HepG2 (cell line): ENCODE results near the gene SLU7. TPM values are rescaled to one million over a fixed set of nuclear protein-coding genes. Genes with fewer than 3 reads are reported as not detected.
A peak's percentile ranks its signal among the peaks of the same experiment; 100 is the strongest.

Source experiments
- ARNT ChIP-seq: fragments of 450-650 bp; IDR thresholded peaks from 2 replicates; pipeline ENCODE4 v1.6.1; 2017
- ATF4 ChIP-seq, 2 experiments: fragments of 450-650 bp in 1 of 2; sonication (generic) in 1 of 2; formaldehyde crosslinking; IDR thresholded peaks; 2 replicates each; pipeline versions ENCODE4 v1.5.0 to v1.8.0; 2020 to 2022; ENCODE audit warnings: mild to moderate bottlenecking in 1 of 2, missing genetic modification reagents in 1 of 2
- ATF6 ChIP-seq: sonication (generic); formaldehyde crosslinking; conservative IDR thresholded peaks from 2 replicates; pipeline ENCODE4 v1.4.0; 2020; ENCODE audit warnings: missing genetic modification reagents
- CERS6 ChIP-seq: sonication (generic); formaldehyde crosslinking; IDR thresholded peaks from 2 replicates; pipeline ENCODE4 v1.5.0; 2020; ENCODE audit warnings: missing genetic modification reagents
- DMTF1 ChIP-seq: sonication (generic); formaldehyde crosslinking; IDR thresholded peaks from 2 replicates; pipeline ENCODE4 v1.4.0; 2020; ENCODE audit warnings: mild to moderate bottlenecking, missing genetic modification reagents
- NFE2 ChIP-seq: sonication (generic); formaldehyde crosslinking; IDR thresholded peaks from 2 replicates; pipeline ENCODE4 v1.4.0; 2020; ENCODE audit warnings: missing genetic modification reagents
- NR1H2 ChIP-seq: sonication (generic); formaldehyde crosslinking; IDR thresholded peaks from 2 replicates; pipeline ENCODE4 v1.8.1; 2022; ENCODE audit warnings: low read depth, missing genetic modification reagents, borderline replicate concordance
- PHF5A ChIP-seq: IDR thresholded peaks from one replicate; pipeline ENCODE4 v1.6.1; 2018; ENCODE audit warnings: low read depth, missing genetic modification reagents; ENCODE audit not compliant: unreplicated experiment
- POGZ ChIP-seq: sonication (generic); formaldehyde crosslinking; IDR thresholded peaks from 2 replicates; pipeline ENCODE4 v1.4.0; 2020; ENCODE audit warnings: mild to moderate bottlenecking, missing genetic modification reagents
- RNF219 ChIP-seq: sonication (generic); formaldehyde crosslinking; IDR thresholded peaks from 2 replicates; pipeline ENCODE4 v1.5.0; 2020; ENCODE audit warnings: mild to moderate bottlenecking, missing genetic modification reagents
- TRIM22 ChIP-seq: fragments of 450-650 bp; IDR thresholded peaks from 2 replicates; pipeline ENCODE4 v1.6.1; 2017
- ZIK1 ChIP-seq: sonication (generic); formaldehyde crosslinking; IDR thresholded peaks from 2 replicates; pipeline ENCODE4 v1.5.0; 2020; ENCODE audit warnings: mild to moderate bottlenecking, low read depth, missing genetic modification reagents, borderline replicate concordance
- ZNF75D ChIP-seq: sonication (generic); formaldehyde crosslinking; IDR thresholded peaks from 2 replicates; pipeline ENCODE4 v1.8.1; 2023; ENCODE audit warnings: missing genetic modification reagents, mild to moderate bottlenecking, borderline replicate concordance
- polyA plus RNA-seq, 8 experiments: library from polyadenylated mRNA; depleted of rRNA in 3 of 8; stranded (reverse) in 7 of 8; unstranded in 1 of 8; fragments of >200 nt; fragmentation: Illumina TruSeq in 4 of 8; extraction: Trizol in 4 of 8; gene quantifications; 2 replicates each; pipeline versions ENCODE4 v1.2.1 to v1.2.3, GENCODE V29; 2011 to 2016; ENCODE audit warnings: low read depth in 4 of 8, missing spikeins in 1 of 8, mixed read lengths in 1 of 8; ENCODE audit not compliant: insufficient read depth in 1 of 8
- total RNA-seq, 5 experiments: library from RNA; depleted of rRNA; stranded (reverse); fragments of >200 nt; fragmentation: Illumina TruSeq; extraction: Trizol; gene quantifications; 2 replicates each; pipeline ENCODE4 v1.2.3, GENCODE V29; 2016; ENCODE audit warnings: low read depth in 1 of 5

SLU7 gene
- total and polyA plus RNA-seq, 2 of the 13 experiments (the other 11 are each of a cell fraction or from before 2014, with no cell fraction given), result 24.0 to 39.2 TPM

GRCh38 chr5:160399402-160400353 lies 19.2 kb downstream of the SLU7 start, which contains the start of gene FAM200C (continued):
- no peak for TF ChIP-seq ATF6
- peak; percentile 94; the same call in 1 of the 2 replicates for TF ChIP-seq DMTF1 (CRISPR knock-in tag)
- TF ChIP-seq POGZ (CRISPR knock-in tag), result peak; percentile 28; the same call in 1 of the 2 replicates
- no peak for TF ChIP-seq ZNF75D (CRISPR knock-in tag)
- no peak for TF ChIP-seq TRIM22
- TF ChIP-seq PHF5A (CRISPR knock-in tag), result no peak
- no peak for TF ChIP-seq NFE2 (CRISPR knock-in tag)
- no peak for TF ChIP-seq RNF219 (CRISPR knock-in tag)
- no peak for TF ChIP-seq ZIK1 (CRISPR knock-in tag)
- TF ChIP-seq ARNT, result no peak
- no peak for TF ChIP-seq NR1H2 (CRISPR knock-in tag)
- no peak for TF ChIP-seq ATF4 (CRISPR knock-in tag; IDR thresholded peaks at IDR 0.05)
- TF ChIP-seq CERS6 (CRISPR knock-in tag), result no peak
